ENCODE data around the gene PHKB.

GRCh38 chr16:47486856-47487255, 25.7 kb downstream of the PHKB start:
- TF ChIP-seq CTCF (conservative IDR thresholded peaks at IDR 0.05 in 1 of 2, IDR thresholded peaks at IDR 0.05 in 1 of 2; ENCODE audit: low read depth in 1 of 2, low read length in 2 of 2) (no peak), EZH2 (IDR thresholded peaks at IDR 0.05; ENCODE audit: low read length, missing control alignments) (no peak)
